Bronchial epithelial cell (primary cell): ENCODE data around the gene TANC1. TPM values are rescaled to one million over a fixed set of nuclear protein-coding genes. Genes with fewer than 3 reads are reported as not detected.

Experiments
- DNase-seq: peaks from one replicate; pipeline ENCODE4 v3.0.0-alpha.2; 2010; ENCODE audit warnings: low read depth
- FAIRE-seq: peaks from 2 replicates; lab custom pipeline; 2011; peaks lifted over from hg19 to GRCh38; lab: Jason Lieb, UNC
- H3K27me3 ChIP-seq: 2 replicates; pipeline ENCODE4 v1.5.1; 2011; ENCODE audit warnings: low read length; ENCODE audit not compliant: control insufficient read depth, insufficient read depth
- H3K36me3 ChIP-seq: 2 replicates; pipeline ENCODE4 v1.5.1; 2011; ENCODE audit warnings: low read length; ENCODE audit not compliant: control insufficient read depth, insufficient read depth
- H3K4me3 ChIP-seq: 2 replicates; pipeline ENCODE4 v1.5.1; 2011; ENCODE audit warnings: mild to moderate bottlenecking, low read depth, low read length, control low read depth
- total RNA-seq: library from RNA; depleted of rRNA; stranded (reverse); fragments of >200 nt; gene quantifications from 2 replicates; pipeline ENCODE4 v1.2.1, GENCODE V29; 2014
- TF ChIP-seq, protein P1 (sequence below): IDR thresholded peaks from 2 replicates; pipeline ENCODE4 v1.5.1; 2011; ENCODE audit warnings: mild to moderate bottlenecking, moderate library complexity, low read length, control low read depth, inconsistent platforms; ENCODE audit not compliant: insufficient read depth, severe bottlenecking

TANC1 gene
- total RNA-seq, 1 donor from 2014 or later, result 29.5 TPM

DNA sequence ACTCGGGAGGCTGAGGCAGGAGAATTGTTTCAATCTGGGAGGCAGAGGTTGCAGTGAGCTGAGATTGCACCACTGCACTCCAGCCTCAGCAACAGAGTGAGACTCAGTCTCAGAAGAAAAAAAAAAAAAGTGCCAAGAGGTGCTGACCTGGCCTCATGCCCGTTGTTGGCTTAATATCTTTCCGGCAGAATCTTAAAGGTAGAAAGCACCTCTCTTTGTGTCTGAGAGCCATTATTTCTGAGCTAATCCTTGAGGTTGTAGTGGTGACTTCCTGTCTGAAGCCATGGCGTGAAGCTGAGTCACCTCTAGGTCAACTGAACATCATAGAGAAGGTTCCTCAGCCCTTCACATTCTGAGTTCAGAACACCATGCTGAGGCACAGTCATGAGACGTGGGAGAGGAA is 257.6 kb downstream of the TANC1 start:
- Histone ChIP-seq H3K27me3 (no peaks in the 10 kb centered on the region), H3K36me3 (peaks cover 45% of the 10 kb centered on the region), H3K4me3 (no peak overlapping the region)
- FAIRE-seq, result no peak
- DNase-seq, result peak; percentile 82
- TF ChIP-seq, protein P1, sequence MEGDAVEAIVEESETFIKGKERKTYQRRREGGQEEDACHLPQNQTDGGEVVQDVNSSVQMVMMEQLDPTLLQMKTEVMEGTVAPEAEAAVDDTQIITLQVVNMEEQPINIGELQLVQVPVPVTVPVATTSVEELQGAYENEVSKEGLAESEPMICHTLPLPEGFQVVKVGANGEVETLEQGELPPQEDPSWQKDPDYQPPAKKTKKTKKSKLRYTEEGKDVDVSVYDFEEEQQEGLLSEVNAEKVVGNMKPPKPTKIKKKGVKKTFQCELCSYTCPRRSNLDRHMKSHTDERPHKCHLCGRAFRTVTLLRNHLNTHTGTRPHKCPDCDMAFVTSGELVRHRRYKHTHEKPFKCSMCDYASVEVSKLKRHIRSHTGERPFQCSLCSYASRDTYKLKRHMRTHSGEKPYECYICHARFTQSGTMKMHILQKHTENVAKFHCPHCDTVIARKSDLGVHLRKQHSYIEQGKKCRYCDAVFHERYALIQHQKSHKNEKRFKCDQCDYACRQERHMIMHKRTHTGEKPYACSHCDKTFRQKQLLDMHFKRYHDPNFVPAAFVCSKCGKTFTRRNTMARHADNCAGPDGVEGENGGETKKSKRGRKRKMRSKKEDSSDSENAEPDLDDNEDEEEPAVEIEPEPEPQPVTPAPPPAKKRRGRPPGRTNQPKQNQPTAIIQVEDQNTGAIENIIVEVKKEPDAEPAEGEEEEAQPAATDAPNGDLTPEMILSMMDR, result no peak

DNA sequence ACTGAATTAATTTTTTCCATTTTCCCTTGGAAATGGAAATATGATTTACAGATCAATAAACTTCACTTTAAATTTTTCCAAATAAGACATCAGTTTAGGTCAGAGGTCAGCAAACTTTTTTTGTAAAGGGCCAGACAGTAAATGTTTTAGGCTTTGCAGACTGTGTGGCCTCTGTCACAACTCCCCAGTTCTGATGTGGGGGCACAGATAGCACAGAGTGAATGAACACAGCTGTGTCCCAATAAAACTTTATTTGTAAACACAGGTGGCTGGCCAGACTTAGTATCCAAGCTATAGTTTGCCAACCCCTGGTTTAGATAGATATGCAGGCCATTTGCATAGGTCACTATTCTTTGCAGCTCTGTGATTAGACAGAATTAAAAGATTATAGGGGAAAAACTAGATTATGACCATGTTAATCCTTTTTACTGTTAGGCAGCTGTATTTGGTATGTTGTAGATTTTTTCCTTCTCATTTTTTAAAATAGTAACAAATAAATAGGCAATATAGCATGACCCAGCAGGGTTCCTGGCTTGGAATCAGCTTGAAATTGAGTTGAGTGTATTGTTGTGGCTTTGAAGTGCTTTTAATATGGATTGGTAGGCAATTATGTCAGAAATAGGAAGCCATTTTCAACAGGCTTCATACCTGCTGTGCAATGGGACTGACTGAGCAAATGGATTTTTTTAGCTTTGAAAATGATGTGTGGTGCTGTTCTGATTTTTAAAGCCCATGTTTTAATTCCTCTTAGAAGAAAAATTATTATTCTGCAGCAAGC is 258.4 kb downstream of the TANC1 start:
- H3K4me3 ChIP-seq, result no peak overlapping the region
- H3K27me3 ChIP-seq, result no peaks in the 10 kb centered on the region
- no peak for DNase-seq
- TF ChIP-seq, protein P1, result no peak
- peaks cover 42% of the 10 kb centered on the region for H3K36me3 ChIP-seq
- FAIRE-seq, result no peak

DNA sequence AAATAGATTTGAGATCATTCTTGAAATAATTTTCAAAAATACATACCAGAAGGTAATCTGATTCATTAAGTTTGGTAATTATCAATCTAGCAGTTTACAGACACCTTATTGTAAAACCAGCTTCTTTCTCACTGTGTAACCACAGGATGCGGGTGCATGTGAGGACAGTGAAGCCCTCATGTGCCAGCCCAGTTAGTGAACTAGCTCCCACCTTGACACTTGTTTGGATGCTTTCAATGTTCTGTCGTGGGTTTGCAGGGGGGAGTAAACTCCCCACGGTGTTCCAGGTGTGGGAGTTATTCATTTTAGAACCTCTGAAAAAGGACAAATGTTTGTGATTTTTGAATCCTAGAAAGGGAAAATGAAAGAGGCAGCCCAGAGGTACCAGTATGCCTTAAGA is 259.0 kb downstream of the TANC1 start:
- DNase-seq (no peak), FAIRE-seq (no peak)
- H3K4me3 ChIP-seq, result no peak overlapping the region
- H3K27me3 ChIP-seq, result no peaks in the 10 kb centered on the region
- TF ChIP-seq, protein P1, result no peak
- peaks cover 40% of the 10 kb centered on the region for H3K36me3 ChIP-seq

DNA sequence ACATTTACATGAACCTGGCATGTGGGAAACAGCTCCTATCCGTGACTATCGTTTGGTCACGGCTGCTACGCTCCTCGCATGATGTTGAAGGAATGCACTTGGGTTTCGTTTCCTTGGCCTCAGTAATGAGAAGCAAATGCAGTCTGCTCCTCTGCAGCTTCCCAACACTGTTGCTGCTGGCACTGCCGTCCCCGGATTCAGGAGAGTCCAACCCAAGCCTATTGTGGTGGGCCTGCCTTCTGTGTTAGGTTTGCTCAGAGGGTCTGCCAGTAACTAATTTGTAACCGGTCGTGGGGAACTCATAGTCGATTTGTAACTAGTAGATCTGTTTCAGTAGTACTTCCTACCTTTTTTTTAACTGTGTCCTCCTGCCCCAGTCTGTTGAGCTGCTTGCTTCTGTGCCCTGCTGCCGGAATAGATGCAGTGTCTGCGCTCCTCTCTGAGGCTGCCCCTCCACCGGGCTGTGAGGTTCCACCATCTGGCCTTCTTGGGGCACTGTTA is 259.7 kb downstream of the TANC1 start:
- TF ChIP-seq, protein P1, result no peak
- FAIRE-seq (no peak), DNase-seq (no peak)
- peaks cover 39% of the 10 kb centered on the region for H3K36me3 ChIP-seq
- no peak overlapping the region for H3K4me3 ChIP-seq
- H3K27me3 ChIP-seq, result no peaks in the 10 kb centered on the region

DNA sequence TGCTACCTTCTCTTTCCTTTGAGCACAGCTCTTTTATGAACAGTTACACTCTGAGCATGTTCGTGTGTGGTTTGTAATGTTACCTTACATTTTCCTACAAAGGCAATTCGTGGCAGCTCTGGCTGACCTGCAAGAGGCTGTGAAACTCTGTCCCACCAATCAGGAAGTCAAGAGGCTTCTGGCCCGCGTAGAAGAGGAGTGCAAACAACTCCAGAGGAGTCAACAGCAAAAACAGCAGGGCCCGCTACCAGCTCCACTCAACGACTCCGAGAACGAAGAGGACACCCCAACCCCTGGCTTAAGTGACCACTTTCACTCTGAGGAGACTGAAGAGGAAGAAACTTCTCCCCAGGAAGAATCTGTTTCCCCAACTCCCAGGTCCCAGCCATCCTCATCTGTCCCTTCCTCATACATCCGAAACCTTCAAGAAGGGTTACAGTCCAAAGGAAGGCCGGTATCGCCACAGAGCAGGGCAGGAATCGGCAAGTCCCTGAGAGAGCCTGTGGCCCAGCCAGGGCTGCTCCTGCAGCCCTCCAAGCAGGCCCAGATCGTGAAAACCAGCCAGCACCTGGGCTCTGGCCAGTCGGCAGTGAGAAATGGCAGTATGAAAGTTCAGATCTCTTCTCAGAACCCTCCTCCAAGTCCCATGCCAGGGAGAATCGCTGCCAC is 261.2 kb downstream of the TANC1 start:
- DNase-seq (no peak), FAIRE-seq (no peak)
- Histone ChIP-seq H3K27me3 (no peaks in the 10 kb centered on the region), H3K36me3 (peaks cover 29% of the 10 kb centered on the region), H3K4me3 (no peak overlapping the region)
- TF ChIP-seq, protein P1, result no peak
